HG02571 (cell line): ENCODE measurements around the gene ERO1B.

Experiments used
- ATAC-seq: cut with Tn5 transposase; IDR thresholded peaks from one replicate; pipeline ENCODE4 v1.9.1; 2021; ENCODE audit warnings: mild to moderate bottlenecking, moderate library complexity; ENCODE audit not compliant: unreplicated experiment

Gene ERO1B

DNA sequence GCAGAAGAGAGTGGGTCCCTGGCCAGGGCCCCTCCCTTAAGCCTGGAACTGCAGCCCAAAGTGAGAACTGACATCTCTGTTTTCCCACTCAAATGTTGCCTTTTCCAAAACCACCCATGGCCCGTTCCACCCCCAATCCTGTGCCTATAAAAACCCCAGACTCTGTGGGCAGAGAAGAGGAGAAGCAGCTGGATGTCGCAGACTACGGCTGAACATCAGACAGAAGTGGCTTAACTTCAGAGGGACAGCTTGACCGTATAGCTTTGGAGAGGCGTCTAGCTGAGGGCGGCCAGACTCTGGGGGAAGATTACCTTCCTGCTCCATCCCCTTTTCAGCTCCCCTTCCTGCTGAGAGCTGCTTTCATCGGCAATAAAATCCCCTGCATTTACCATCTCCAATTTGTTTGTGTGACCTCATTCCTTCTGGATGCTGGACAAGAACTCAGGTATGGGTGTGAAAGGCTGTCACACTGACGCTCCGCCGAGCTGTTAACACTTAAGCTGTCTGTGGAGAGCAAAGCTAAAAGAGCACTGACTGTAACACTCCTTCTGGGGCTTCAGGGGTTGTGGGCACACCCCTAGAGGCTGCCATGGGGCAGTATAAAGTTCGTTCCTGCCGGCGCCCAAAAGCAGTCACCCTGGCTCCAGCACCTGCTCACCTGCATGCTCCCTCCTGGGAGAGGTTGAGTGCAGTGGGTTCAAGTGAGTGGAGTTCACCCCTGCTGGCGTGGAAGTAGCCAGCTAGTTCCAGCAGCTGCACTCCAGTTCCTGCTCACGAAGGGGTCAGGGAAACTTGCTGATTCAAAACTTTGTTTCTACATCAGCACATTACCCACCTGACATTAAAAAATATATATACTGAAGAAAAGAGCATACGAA is 19.6 kb upstream of the ERO1B start:
- no peak for ATAC-seq

DNA sequence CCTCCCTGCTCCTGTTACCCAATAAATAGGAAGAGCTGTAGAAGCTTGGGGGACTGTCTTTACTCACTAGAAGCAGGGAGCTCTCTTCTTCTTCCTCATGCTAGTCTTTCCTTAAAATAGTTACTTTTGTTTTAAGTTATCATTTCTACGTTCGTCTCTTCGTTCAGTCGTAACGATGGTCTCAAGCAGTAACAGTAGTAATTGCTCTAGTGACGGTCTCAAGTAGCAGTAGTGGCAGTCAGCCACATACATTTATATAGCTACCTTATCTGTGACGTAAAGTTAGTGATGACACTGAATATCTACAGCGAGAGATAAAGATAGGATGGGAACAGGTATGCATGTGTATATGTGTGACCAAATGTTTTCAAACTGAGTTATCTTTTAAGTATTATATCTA is 15.4 kb upstream of the ERO1B start:
- no peak for ATAC-seq

DNA sequence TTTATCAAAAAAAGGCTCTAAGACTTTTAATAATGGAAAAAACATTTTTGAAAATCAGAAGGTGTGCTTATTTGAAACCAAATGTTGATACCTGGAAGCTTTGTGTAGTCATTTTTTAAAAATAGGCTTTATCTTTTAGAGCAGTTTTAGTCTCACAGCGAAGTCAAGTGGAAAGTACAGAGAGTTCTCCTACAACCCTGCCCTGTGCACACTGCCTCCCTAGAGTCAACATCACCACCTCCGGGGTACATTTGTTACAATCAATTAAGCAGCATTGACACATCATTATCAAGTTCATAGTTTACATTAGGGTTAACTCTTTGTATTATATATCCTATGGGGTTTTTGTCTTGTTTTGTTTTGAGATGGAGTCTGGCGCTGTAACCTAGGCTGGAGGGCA is 10.7 kb upstream of the ERO1B start:
- ATAC-seq = no peak

DNA sequence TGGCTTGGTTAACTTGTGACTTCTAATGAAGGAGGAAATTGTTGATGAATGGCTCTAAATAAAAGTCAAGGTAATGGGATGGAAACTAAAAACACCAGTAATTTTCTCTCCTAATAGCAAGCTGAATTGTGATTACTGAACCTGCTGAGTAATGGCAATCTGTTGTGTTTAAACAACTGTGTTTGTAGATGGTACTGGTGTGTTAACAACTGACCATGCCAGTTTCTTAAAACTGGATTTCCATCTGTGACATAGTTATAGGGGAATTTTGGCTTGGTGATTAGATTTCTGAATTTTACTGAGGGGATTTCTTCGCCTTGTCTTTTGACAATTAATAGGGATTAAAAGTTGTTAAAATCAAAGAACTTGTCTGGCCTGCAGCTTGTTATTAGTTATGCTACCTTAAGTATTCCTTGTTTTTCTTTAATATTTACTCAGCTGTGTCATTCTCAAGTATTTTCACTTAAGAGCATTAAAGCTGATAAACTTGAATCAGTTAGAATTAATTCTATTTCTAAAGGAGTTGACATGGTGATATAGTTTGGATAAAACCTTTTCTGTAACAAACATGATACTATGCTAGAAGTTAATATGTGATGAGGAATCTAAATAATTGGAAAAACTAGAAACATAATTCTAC is 7.9 kb upstream of the ERO1B start:
- no peak for ATAC-seq

DNA sequence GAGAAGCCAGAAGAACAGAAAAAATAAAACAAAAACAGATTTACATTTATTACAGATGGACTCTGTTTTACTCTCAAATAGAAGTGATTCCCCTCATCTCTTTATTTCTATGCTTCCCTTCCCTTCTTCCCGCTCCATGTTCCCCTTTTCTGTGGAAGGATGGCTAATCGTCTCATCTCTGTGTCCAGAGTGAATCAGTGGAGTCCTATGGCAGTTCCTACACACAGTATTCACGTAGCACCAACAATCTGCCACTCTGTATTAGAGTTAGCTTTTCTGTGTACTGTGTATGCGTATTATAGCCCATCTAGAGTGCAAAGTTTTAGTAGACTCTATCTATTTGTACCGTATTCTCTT is 6.8 kb upstream of the ERO1B start:
- no peak for ATAC-seq

DNA sequence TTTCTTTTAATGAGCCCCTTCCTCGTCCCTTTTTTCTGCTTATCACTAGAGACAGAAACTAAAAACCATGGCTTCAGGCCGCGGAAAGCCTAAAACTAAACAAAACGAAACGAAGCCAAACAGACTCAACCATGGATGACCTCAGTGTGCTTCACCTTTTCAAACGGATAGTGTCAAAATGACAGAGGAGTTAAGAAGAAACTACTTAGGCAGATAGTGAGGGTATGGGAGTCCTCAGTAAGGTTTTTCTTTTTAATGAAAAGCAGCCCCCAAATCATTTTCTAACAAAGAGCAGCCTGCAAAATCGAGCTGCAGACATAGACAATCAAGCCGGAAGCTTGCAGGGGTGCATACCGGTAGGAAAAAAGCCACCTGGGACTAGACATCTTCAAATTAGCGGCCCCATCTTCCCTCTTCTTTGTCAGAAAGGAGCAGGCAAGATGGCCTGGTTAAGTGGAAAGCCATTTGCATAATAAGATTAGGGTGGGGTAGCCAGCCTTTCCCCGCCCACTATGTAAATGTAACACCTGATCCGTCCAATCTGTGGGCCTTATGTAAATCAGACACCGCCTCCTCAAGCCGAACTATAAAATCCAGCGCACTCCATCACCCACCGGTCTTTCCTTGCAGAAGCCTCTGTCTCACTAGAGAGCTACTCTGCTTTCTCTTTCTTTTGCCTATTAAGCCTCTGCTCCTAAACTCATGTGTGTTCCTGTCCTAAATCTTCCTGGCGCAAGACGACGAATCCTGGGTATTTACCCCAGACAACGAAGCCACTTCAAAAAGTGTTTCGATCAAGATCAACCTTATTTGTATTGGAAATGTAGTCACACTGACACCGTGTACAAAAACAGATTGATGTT is 6.2 kb upstream of the ERO1B start:
- ATAC-seq = no peak

DNA sequence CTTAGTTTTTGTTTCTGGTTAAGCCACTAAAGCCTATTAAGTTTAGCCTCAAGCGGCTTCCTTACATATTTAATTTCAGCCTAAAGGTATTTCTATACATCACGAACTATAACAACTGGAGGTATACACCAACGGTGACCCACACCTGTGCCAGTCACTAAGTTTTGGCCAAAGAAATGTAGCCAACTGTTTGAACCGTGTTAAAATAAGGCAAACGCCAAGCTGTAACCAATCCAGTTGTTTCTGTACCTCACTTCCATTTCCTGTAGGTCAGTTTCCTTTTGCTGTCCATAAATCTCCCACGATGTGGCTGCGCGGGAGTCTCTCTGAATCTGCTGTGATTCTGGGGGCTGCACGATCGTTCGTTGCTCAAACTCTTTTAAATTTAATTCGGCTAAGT is 5.6 kb upstream of the ERO1B start:
- no peak for ATAC-seq

DNA sequence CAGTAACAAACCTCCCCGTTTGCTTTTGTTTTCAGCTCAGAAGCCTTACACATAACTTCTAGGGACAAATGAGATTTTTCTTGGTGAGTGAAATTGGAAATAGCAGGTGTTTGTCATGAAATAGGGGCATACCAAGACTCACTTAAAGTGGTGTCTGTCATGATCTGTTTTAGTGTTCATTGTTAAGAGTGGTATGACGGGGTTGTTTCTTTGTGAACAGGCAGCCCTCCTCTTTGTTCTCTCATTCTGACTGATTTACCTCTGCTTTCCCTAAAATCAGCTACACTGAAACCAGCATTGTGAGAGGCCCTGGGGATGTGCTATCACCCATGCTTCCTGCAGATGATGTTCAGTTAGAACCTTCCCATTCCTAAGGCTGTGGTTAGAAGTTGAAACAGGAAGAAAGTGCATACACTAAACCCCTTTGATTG is 2.5 kb upstream of the ERO1B start:
- peak; percentile 42 for ATAC-seq

DNA sequence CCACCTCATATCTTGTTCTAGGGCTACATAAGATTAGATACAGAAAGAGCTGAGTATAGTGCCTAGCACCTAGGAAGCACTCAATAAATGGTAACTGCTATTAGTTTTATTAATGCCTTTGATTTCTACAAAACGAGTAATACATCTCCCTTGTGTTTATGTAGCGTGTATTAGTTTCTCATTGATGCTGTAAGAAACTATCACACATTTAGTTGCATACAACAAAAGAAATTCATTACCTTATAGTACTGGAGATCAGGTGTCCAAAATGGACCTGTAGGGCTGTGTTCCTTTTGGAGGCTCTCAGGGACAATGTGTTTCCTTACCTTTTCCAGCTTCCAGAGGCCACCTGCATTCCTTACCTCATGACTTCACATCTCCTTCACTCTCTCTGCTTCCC is 961 bp upstream of the ERO1B start:
- no peak for ATAC-seq

DNA sequence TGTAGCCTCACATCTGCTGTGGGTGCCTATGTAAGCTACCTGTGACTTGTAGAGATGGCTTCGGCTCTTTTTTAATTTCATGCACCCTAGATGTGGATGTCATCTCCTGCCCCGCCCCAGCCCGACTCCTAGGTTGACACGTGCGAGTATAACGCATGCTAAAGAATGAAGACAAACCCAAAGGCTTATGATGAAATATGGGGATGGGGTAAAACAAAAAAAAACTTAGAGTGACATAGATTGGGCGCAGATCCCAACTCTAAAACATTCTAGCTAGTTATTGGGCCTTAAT is 613 bp upstream of the ERO1B start:
- peak; percentile 7 for ATAC-seq

DNA sequence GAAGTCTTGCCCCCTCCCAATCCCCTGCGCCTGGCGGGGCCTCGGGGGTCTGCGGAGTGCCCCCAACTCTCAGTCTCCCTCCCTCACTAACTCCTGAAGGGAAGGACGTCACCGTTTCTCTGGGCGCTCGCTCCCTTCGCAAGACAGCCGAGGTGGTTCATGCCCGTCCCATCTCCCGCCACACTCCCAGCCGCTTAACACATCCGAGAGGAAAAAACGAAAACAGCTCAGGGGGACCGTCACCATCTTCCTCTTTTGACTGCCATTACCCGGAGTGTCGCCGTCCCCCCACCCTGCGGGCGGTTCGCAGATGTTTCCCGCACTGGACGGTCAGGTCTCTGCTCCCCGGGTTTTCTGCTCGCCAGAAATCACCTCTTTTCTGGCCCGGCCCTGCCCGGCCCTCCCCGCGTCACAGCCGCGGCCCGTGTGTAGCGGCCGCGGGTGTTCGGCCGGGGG is 532 bp downstream of the ERO1B start:
- ATAC-seq = peak; percentile 26

DNA sequence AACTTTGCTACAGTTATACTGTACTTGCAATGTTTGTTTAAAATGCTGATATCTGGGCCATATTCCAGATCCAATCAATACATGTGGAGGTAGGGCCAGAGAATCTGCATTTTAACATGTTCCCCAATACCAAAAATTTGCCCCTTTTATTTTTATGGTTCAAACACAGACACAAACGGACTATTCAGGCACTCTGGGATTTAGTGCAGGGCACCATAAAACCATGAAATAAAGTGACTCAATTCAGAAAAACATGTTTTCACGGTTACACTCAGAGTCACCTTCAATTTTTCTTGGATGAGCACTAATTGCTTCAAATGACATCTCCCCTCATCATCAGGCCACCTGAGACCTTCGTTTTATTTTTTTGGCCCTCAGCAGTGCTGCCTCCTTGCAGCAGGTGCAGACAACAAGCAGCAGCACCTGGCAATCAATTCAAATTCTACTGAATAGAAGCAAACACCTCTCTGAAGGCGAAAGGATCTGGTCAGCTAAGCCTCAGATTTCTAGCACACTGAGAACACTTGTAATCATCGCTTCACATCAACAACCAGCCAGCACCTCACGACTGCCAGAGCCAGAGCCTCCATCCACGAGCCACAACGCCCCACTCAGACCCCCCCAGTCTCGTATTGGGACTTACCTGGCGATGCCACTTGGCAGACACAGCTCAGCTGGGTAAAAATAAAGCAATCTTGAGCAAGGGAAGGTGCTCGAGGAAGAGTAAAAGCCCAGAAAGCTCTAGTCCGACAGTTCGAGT is 1.1 kb downstream of the ERO1B start:
- no peak for ATAC-seq

DNA sequence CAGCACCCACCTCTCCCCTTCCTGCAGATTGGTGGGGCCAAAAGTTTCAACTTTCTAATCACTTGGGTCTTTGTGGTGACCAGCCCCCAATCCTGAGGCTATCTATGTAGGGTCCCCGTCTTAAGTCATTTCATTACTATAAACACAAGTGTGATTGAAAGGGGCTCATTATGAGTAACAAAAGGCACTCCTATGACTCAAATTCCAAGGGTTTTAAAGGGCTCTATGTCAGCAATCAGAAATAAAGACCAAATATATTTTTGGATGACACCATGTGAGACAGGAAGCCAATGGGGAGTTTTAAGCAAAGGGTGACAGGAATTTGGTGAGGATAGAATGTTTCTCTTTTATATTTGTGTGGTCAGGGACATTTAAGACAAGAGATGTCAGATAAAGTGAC is 6.2 kb downstream of the ERO1B start:
- no peak for ATAC-seq

DNA sequence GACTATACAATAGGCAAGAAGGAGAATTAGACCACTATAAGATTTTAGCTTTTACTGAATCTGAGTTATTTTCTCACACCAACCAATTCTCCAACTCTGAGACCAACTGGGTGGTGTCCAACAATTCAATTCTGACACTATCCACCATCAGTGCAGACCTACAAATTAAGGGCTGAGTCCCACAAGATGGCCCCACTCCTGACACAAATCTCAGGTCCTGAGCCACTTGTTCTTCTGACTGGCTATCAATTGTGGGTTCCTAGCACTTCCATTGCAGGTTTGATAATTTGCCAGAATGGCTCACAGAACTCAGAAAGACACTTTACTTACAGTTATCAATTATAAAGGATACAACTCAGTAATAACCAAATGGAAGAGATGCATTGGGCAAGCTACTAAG is 6.7 kb downstream of the ERO1B start:
- no peak for ATAC-seq

DNA sequence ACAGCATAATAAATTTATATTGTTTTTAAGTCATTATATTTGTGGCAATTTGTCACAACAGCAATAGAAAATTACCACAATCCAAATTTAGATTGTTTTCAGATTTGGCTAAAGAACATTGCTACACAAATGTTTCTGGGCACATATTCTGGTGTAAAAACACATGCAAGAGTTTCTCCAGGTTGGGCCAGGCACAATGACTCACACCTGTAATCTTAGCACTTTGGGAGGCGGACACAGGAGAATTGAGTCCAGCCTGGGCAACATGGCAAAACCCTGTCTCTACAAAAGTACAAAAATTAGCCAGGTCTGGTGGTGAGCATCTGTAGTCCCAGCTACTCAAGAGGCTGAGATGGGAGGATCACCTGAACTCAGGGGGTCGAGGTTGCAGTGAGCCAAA is 8.4 kb downstream of the ERO1B start:
- no peak for ATAC-seq

DNA sequence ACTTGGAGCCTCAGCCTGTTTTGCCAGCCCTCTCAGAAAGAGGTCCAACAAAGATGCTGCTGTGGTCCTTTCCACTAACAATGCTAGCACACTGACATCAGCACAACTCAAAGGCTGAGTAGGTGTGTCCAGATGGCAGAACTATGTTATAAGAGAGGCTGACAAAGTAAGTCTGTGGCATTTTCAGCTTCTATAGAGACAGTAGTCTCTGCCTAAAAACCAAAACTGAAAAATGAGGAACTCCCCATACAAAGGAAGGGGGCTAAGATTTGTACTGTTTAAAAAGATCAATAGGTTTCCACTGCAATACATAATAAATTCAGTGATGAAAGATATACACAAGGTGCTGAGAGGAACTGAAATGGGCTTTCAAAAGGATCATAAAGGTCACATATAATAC is 12.3 kb downstream of the ERO1B start:
- no peak for ATAC-seq

DNA sequence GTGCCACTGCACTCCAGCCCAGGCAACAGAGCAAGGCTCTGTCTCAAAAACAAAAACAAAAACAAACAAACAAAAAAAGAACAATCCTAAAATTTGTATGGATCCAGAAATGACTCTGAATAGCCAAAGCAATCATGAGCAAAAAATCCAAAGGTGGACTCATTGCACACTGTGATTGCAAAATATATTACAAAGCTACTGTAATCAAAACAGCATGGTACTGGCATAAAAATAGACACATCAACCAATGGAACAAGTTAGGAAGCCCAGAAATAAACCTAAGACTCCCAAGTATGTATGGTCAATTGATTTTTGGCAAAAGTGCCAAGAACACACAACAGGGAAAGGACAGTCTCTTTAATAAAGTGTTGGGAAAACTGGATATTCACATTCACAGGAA is 19.9 kb downstream of the ERO1B start:
- no peak for ATAC-seq

DNA sequence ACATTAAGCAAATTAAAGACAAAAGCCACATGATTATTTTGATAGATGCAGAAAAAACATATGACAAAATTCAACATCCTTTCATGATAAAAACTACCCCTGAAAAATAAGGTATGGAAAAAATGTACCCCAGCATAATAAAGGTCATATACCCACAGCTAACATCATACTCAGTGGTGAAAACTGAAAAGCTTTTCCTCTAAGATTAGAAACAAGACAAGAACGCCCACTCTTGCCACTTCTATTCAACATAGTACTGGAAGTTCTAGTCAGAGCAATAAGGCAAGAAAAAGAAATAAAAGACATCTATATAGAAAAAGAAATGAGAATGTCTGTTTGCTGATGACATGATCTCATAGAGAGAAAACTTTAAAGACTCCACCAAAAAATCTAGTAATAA is 20.7 kb downstream of the ERO1B start:
- no peak for ATAC-seq

DNA sequence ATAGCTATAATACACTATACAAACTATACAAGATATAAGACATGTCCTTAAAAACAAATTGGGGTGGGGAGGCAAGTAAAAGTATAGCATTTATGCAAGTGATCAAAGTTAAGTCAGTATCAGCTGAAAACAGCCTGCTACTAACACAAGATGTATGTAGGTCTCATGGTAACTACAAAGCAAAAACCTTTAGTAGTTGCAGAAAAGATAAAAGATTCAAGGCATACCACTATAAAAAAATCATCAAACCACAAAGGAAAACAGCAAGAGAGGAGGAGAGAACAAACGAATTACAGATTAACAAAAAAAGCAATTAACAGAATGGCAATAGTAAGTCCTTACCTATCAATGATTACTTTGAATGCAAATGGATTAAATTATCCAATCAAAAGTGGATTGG is 22.7 kb downstream of the ERO1B start:
- ATAC-seq = no peak

DNA sequence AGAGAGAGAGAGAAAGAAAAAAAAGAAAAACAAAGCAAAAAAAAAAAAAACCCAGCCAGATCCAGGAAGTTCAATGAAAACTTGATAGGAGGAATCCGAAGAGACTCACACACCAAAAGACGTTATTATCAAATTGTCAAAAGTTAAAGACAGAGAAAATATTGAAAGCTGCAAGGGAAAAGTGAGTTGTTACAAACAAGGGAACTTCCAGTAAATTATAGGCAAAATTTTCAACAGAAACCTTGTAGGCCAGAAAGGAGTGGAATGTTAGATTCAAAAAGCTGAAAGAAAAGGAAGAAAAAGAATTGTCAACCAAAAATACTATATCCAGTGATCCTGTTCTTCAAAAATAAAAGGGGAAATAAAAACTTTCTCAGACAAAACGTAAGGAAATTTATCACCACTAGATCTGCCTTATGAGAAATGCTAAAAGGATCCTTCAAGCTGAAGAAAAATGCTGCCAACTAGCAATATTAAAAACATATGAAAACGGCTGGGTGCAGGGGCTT is 23.6 kb downstream of the ERO1B start:
- ATAC-seq = no peak

DNA sequence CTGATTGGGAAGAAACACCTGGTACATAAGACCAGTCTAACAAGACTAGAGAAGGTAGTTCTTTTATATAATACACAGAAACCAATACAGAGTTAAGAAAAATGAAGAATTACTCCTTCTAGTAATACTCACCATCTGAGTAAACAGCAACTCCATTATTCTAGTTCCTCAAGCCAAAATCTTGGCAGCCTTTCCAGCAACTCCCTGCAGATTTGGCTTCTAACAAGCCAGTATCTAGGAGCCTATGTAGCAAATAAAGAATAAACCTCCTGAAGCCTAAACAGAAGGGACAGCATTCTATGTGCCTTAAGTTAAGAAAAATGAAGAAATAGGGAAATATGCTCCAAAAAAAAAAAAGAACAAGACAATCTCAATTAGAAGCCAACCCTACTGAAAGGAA is 24.5 kb downstream of the ERO1B start:
- no peak for ATAC-seq
